IMR-90 (cell line): ENCODE results near the gene SLC22A4. TPM values are rescaled to one million over a fixed set of nuclear protein-coding genes. Genes with fewer than 3 reads are reported as not detected.
A peak's percentile ranks its signal among the peaks of the same experiment; 100 is the strongest.

Source experiments
- ATAC-seq: fragments of 200-7000 bp; cut with Tn5 transposase; 2 replicates; pipeline ENCODE4 v1.9.1; 2020; ENCODE audit warnings: low read depth, mild to moderate bottlenecking, moderate library complexity
- BruUV-seq: library from RNA; stranded (reverse); fragments of 400-500 nt; replicated peaks from 2 replicates; lab custom pipeline; 2021; lab: Mats Ljungman, UMichigan
- CTCF ChIA-PET: fragments of 300-600 bp; formaldehyde crosslinking; extraction: SDS; loops from one replicate; lab custom pipeline; 2021; ENCODE audit warnings: antibody characterized with exemption; lab: Yijun Ruan, JAX
- POLR2A ChIA-PET: fragments of 300-600 bp; sonication (Branson Sonifier 250); formaldehyde crosslinking; loops from one replicate; lab custom pipeline; 2022; ENCODE audit warnings: antibody characterized with exemption; ENCODE audit not compliant: unreplicated experiment; lab: Charles Lee
- DNase-seq: peaks from one replicate; pipeline ENCODE4 v3.0.0; 2013
- H2AFZ ChIP-seq: replicated peaks from 2 replicates; pipeline ENCODE3; 2013; ENCODE audit warnings: low read length, mild to moderate bottlenecking; ENCODE audit not compliant: poor library complexity
- H2AK5ac ChIP-seq: 2 replicates; pipeline ENCODE4 v1.6.1; 2013; ENCODE audit warnings: low read depth, low read length, inconsistent platforms
- H2AK9ac ChIP-seq: replicated peaks from 2 replicates; pipeline ENCODE3; 2013; ENCODE audit warnings: mild to moderate bottlenecking, low read depth, low read length, moderate library complexity; ENCODE audit not compliant: poor library complexity
- H2BK120ac ChIP-seq: 2 replicates; pipeline ENCODE4 v1.6.1; 2013; ENCODE audit warnings: low read depth, low read length, inconsistent platforms
- H2BK15ac ChIP-seq: 3 replicates; pipeline ENCODE4 v1.6.1; 2013; ENCODE audit warnings: low read depth, low read length, inconsistent platforms
- H2BK20ac ChIP-seq: 2 replicates; pipeline ENCODE4 v1.6.1; 2013; ENCODE audit warnings: low read depth, mild to moderate bottlenecking, inconsistent platforms, low read length, moderate library complexity
- H2BK5ac ChIP-seq: 2 replicates; pipeline ENCODE4 v1.6.1; 2013; ENCODE audit warnings: mild to moderate bottlenecking, low read depth, low read length, inconsistent platforms; ENCODE audit not compliant: poor library complexity, severe bottlenecking
- H3K14ac ChIP-seq: replicated peaks from 2 replicates; pipeline ENCODE4 v1.6.1; 2013; ENCODE audit warnings: low read depth, low read length, inconsistent platforms
- H3K18ac ChIP-seq: 2 replicates; pipeline ENCODE4 v1.6.1; 2013; ENCODE audit warnings: low read depth, low read length, control low read depth
- H3K23ac ChIP-seq: 2 replicates; pipeline ENCODE4 v1.6.1; 2013; ENCODE audit warnings: low read depth, low read length, inconsistent platforms
- H3K27ac ChIP-seq: 2 replicates; pipeline ENCODE4 v1.5.1; 2013; ENCODE audit warnings: mild to moderate bottlenecking, control low read depth, low read length; ENCODE audit not compliant: insufficient read depth
- H3K27me3 ChIP-seq: 2 replicates; pipeline ENCODE4 v1.6.1; 2013; ENCODE audit warnings: low read length; ENCODE audit not compliant: control insufficient read depth, insufficient read depth
- H3K36me3 ChIP-seq: 2 replicates; pipeline ENCODE4 v1.6.1; 2013; ENCODE audit warnings: low read length, mixed read lengths; ENCODE audit not compliant: control insufficient read depth, insufficient read depth
- H3K4ac ChIP-seq: 2 replicates; pipeline ENCODE4 v1.6.1; 2013; ENCODE audit warnings: low read depth, low read length, inconsistent platforms
- H3K4me1 ChIP-seq: 2 replicates; pipeline ENCODE4 v1.6.1; 2013; ENCODE audit warnings: low read length, mixed read lengths; ENCODE audit not compliant: control insufficient read depth, insufficient read depth
- H3K4me2 ChIP-seq: 2 replicates; pipeline ENCODE4 v1.6.1; 2013; ENCODE audit warnings: low read depth, mild to moderate bottlenecking, control low read depth, low read length, moderate library complexity
- H3K4me3 ChIP-seq: 2 replicates; pipeline ENCODE4 v1.5.1; 2013; ENCODE audit warnings: low read depth, mild to moderate bottlenecking, control low read depth, low read length, moderate library complexity; ENCODE audit not compliant: insufficient read depth
- H3K56ac ChIP-seq: 2 replicates; pipeline ENCODE4 v1.6.1; 2013; ENCODE audit warnings: low read length, inconsistent platforms; ENCODE audit not compliant: insufficient read depth; ENCODE audit errors: extremely low read depth
- H3K79me1 ChIP-seq, 2 experiments: 2 replicates each; pipeline ENCODE4 v1.6.1; 2013; ENCODE audit warnings: low read length in 2 of 2, inconsistent platforms in 1 of 2, low read depth in 1 of 2
- H3K9ac ChIP-seq: 2 replicates; pipeline ENCODE4 v1.6.1; 2013; ENCODE audit warnings: low read depth, low read length, control low read depth
- H3K9me1 ChIP-seq: 2 replicates; pipeline ENCODE4 v1.6.1; 2013; ENCODE audit warnings: low read length, inconsistent platforms; ENCODE audit not compliant: insufficient read depth
- H3K9me3 ChIP-seq: 2 replicates; pipeline ENCODE4 v1.6.1; 2013; ENCODE audit warnings: low read length; ENCODE audit not compliant: control insufficient read depth, insufficient read depth
- H4K20me1 ChIP-seq: 2 replicates; pipeline ENCODE4 v1.6.1; 2013; ENCODE audit warnings: low read length, inconsistent platforms; ENCODE audit not compliant: insufficient read depth
- H4K5ac ChIP-seq: 2 replicates; pipeline ENCODE4 v1.6.1; 2013; ENCODE audit warnings: mild to moderate bottlenecking, low read depth, low read length, control low read depth
- H4K8ac ChIP-seq, 2 experiments: 2 replicates each; pipeline ENCODE4 v1.6.1; 2013; ENCODE audit warnings: low read depth in 2 of 2, low read length in 2 of 2, control low read depth in 1 of 2, inconsistent platforms in 1 of 2
- H4K91ac ChIP-seq: 2 replicates; pipeline ENCODE4 v1.6.1; 2013; ENCODE audit warnings: low read depth, low read length, inconsistent platforms; ENCODE audit not compliant: insufficient read depth
- CHD1 ChIP-seq: IDR thresholded peaks from 2 replicates; pipeline ENCODE4 v1.6.1; 2012; ENCODE audit warnings: low read depth, low read length, improper control_type of control experiment
- RAD21 ChIP-seq: IDR thresholded peaks from 2 replicates; pipeline ENCODE4 v1.6.1; 2012; ENCODE audit warnings: low read length, improper control_type of control experiment
- RCOR1 ChIP-seq: IDR thresholded peaks from 2 replicates; pipeline ENCODE4 v1.6.1; 2012; ENCODE audit warnings: mild to moderate bottlenecking, low read length, improper control_type of control experiment; ENCODE audit not compliant: insufficient replicate concordance
- SMC3 ChIP-seq: fragments of 150-350 bp; IDR thresholded peaks from 2 replicates; pipeline ENCODE4 v1.6.1; 2016; ENCODE audit warnings: low read depth, mild to moderate bottlenecking, antibody characterized with exemption, low read length, moderate library complexity
- WGBS, 2 experiments: methylation state at CpG; one replicate each; pipeline versions ENCODE4 v1.1.5 to v1.1.7; 2013; ENCODE audit warnings: missing lambda C conversion rate in 2 of 2; ENCODE audit not compliant: insufficient read length in 1 of 2; ENCODE audit errors: extremely low coverage in 2 of 2; 5-methylcytosine and 5-hydroxymethylcytosine counted together
- dilution Hi-C: fragments of 300-500 bp; cut with HindIII; formaldehyde crosslinking; loops from one replicate; pipeline ENCODE4 v1.14.3; 2018; ENCODE audit warnings: low sequenced_read_pairs; ENCODE audit not compliant: unreplicated experiment
- in situ Hi-C: fragments of 300-500 bp; cut with MboI; formaldehyde crosslinking; loops from 3 replicates; pipeline ENCODE4 v1.14.3; 2019; ENCODE audit warnings: low sequenced_read_pairs, inconsistent platforms, mixed read lengths
- intact Hi-C: fragments of 100-400 bp; cut with micrococcal nuclease; formaldehyde crosslinking; loops from 2 replicates; pipeline ENCODE4 v1.10.0; 2022
- polyA plus RNA-seq, 3 experiments: library from polyadenylated mRNA; depleted of rRNA; stranded (reverse); fragments of >200 nt; gene quantifications; 2 replicates each; pipeline ENCODE4 v1.2.3, GENCODE V29; 2012; ENCODE audit warnings: low replicate concordance in 1 of 3
- total RNA-seq: library from RNA; depleted of rRNA; stranded (reverse); fragments of >200 nt; gene quantifications from 2 replicates; pipeline ENCODE4 v1.2.3, GENCODE V29; 2012
- TF ChIP-seq, protein P1 (sequence below): fragments of 150-350 bp; IDR thresholded peaks from 2 replicates; pipeline ENCODE4 v1.6.1; 2016; ENCODE audit warnings: low read depth, mild to moderate bottlenecking, low read length, moderate library complexity, borderline replicate concordance

SLC22A4 gene
- total and polyA plus RNA-seq, 2 of the 4 experiments (the other 2 are of a cell fraction), result 2.6 to 3.2 TPM

DNA sequence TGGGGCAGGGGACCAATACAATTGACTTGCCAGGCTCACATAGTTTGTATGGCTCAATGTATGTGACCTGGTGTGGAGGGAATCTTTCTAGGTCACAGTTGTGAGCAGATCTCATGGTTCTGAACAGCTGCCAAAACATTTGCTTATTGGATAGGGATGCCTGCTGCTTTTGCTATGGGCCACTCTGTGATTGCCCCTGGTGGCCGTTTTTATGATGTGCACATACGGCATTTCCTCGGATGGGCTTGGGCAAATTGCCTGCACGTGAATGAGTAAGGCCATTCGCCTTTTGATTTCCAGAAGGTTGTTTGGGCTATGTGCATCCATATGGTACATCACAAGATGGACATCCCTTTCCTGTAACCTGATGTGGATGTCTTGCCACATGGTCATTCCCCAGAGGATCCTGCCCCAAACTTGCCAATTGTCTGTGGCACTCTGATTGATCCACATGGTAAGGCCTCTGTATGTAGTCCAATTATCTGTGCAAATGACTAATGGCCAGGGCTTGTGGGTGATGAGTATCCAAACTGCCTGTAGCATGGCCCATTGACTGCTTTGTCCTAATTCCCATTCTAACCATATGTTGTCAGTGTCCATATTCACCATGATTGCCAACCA lies 10.7 kb upstream of the SLC22A4 start (continued):
- 0 out of 2 replicates have a peak, but pooled peaks have one; percentile 26 for TF ChIP-seq SMC3

DNA sequence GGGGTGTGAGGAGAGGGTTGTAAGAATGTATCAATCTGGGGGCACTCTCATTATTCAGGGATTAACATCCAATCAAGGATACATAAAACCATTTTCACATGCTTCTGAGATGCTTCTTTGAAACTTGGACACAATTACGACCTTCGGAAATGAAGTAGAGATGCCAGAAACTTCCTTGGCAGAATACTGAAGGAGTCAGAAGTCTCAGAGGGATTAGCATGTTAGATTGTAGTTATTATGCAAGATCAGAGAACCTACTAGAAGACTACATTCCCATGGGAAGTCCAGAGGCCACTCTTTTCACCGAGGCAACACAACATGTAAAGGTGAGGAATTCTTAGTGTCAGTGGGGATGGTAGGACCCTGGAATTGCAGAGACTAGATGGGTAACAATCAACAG lies 5.1 kb upstream of the SLC22A4 start:
- H3K4me2 ChIP-seq, result no peak overlapping the region
- no peak overlapping the region for H3K9ac ChIP-seq
- no peak overlapping the region for H3K56ac ChIP-seq
- ATAC-seq (no peak), DNase-seq (no peak)
- no peak overlapping the region for H3K23ac ChIP-seq
- no peak overlapping the region for H4K91ac ChIP-seq
- H3K79me1 ChIP-seq, result peaks cover 0 to 11% of the 10 kb centered on the region in 2 experiments; a peak in 2 of 4 replicates
- dilution Hi-C loops, result no loop called here
- no peak overlapping the region for H2BK5ac ChIP-seq
- peaks cover 3% of the 10 kb centered on the region for H3K4me1 ChIP-seq
- no peaks in the 10 kb centered on the region for H3K9me3 ChIP-seq
- no peak overlapping the region for H4K5ac ChIP-seq
- no peak overlapping the region for H3K27ac ChIP-seq
- no peak overlapping the region for H3K4ac ChIP-seq
- POLR2A ChIA-PET, result no interaction called here
- H2AK9ac ChIP-seq, result no peak overlapping the region
- CTCF ChIA-PET, result no interaction called here
- no peaks in the 10 kb centered on the region; the same call in 1 of the 2 replicates for H3K9me1 ChIP-seq
- BruUV-seq, result no TSS peak
- no peak overlapping the region for H2AFZ ChIP-seq
- no peaks in the 10 kb centered on the region for H3K27me3 ChIP-seq
- in situ Hi-C loops, result no loop called here
- no peak overlapping the region for H2BK120ac ChIP-seq
- H3K14ac ChIP-seq, result no peak overlapping the region
- intact Hi-C loops, result no loop called here
- H3K18ac ChIP-seq, result no peak overlapping the region
- no CpG with 5 or more reads among the region's 3 CpGs for WGBS, 2 experiments
- H4K20me1 ChIP-seq, result no peaks in the 10 kb centered on the region
- H2BK20ac ChIP-seq, result no peak overlapping the region
- no peak overlapping the region for H2BK15ac ChIP-seq
- TF ChIP-seq, protein P1, sequence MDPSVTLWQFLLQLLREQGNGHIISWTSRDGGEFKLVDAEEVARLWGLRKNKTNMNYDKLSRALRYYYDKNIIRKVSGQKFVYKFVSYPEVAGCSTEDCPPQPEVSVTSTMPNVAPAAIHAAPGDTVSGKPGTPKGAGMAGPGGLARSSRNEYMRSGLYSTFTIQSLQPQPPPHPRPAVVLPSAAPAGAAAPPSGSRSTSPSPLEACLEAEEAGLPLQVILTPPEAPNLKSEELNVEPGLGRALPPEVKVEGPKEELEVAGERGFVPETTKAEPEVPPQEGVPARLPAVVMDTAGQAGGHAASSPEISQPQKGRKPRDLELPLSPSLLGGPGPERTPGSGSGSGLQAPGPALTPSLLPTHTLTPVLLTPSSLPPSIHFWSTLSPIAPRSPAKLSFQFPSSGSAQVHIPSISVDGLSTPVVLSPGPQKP, result no peak
- no peak for TF ChIP-seq CHD1
- no peak for TF ChIP-seq RCOR1
- no peak for TF ChIP-seq RAD21
- H4K8ac ChIP-seq, result no peak overlapping the region
- H3K4me3 ChIP-seq, result no peak overlapping the region
- no peaks in the 10 kb centered on the region for H3K36me3 ChIP-seq
- no peak overlapping the region for H2AK5ac ChIP-seq
